ENCODE results near the gene GAB2. TPM values are rescaled to one million over a fixed set of nuclear protein-coding genes. Genes with fewer than 3 reads are reported as not detected.
"Not testable (repeated sequence)": the region's sequence is repeated elsewhere in the genome, so short reads cannot be mapped to it uniquely, and the experiment has no call there.

The GAB2 gene
- total RNA-seq, 1 experiment from 2014 or later: 4.2 TPM

GRCh38 chr11:78226684-78227680 is 190.6 kb downstream of the GAB2 start:
- intact Hi-C loops (cut with micrococcal nuclease): no loop called here
- POLR2A ChIA-PET: interaction anchor here (1.2 to 2.0 kb wide), 2 partner anchors 37 to 337 kb away, joined by 3 to 17 read pairs; no protein-coding TSS in a partner anchor
- no peaks in the 10 kb centered on the region for H3K36me3 Mint-ChIP-seq (ENCODE audit: insufficient read depth, unreplicated experiment)
- H3K4me3 Mint-ChIP-seq (ENCODE audit: unreplicated experiment): no peak overlapping the region
- H3K4me1 Mint-ChIP-seq (ENCODE audit: insufficient read depth, unreplicated experiment): peaks cover 4% of the 10 kb centered on the region
- TF ChIP-seq CTCF (IDR thresholded peaks at IDR 0.05; ENCODE audit: unreplicated experiment): no peak
- no peaks in the 10 kb centered on the region for H3K27me3 Mint-ChIP-seq (ENCODE audit: insufficient read depth, unreplicated experiment)
- H3K9me3 Mint-ChIP-seq (ENCODE audit: unreplicated experiment): no peaks in the 10 kb centered on the region
- no peak for DNase-seq (ENCODE audit: unreplicated experiment)
- CTCF ChIA-PET: interaction anchor here (0.6 to 6.5 kb wide), 22 partner anchors 11 to 360 kb away, joined by 3 to 98 read pairs (median 5); no protein-coding TSS in a partner anchor
- H3K27ac Mint-ChIP-seq (ENCODE audit: low read depth, unreplicated experiment): no peak overlapping the region
- BruUV-seq (replicated peaks): no TSS peak

- TF ChIP-seq CTCF (IDR thresholded peaks at IDR 0.05; ENCODE audit: unreplicated experiment): no peak
- DNase-seq (ENCODE audit: unreplicated experiment): no peak
- no peaks in the 10 kb centered on the region for H3K4me1 Mint-ChIP-seq (ENCODE audit: insufficient read depth, unreplicated experiment)
- no peaks in the 10 kb centered on the region for H3K9me3 Mint-ChIP-seq (ENCODE audit: unreplicated experiment)
- ChIA-PET CTCF (interaction anchor here (6.5 kb wide), 1 partner anchor 340 kb away, joined by 98 read pairs; no protein-coding TSS in a partner anchor), POLR2A (no interaction called here)
- no peak overlapping the region for H3K27ac Mint-ChIP-seq (ENCODE audit: low read depth, unreplicated experiment)
- no peaks in the 10 kb centered on the region for H3K36me3 Mint-ChIP-seq (ENCODE audit: insufficient read depth, unreplicated experiment)
- no peak overlapping the region for H3K4me3 Mint-ChIP-seq (ENCODE audit: unreplicated experiment)
- BruUV-seq (replicated peaks): no TSS peak
- intact Hi-C loops (cut with micrococcal nuclease): no loop called here
- H3K27me3 Mint-ChIP-seq (ENCODE audit: insufficient read depth, unreplicated experiment): no peaks in the 10 kb centered on the region
Observed at GRCh38 chr11:78224906-78225420, 192.7 kb downstream of the GAB2 start.

- H3K9me3 Mint-ChIP-seq (ENCODE audit: unreplicated experiment): no peaks in the 10 kb centered on the region
- no peaks in the 10 kb centered on the region for H3K36me3 Mint-ChIP-seq (ENCODE audit: insufficient read depth, unreplicated experiment)
- TF ChIP-seq CTCF (IDR thresholded peaks at IDR 0.05; ENCODE audit: unreplicated experiment): no peak
- no TSS peak for BruUV-seq (replicated peaks)
- H3K27ac Mint-ChIP-seq (ENCODE audit: low read depth, unreplicated experiment): no peak overlapping the region
- H3K27me3 Mint-ChIP-seq (ENCODE audit: insufficient read depth, unreplicated experiment): no peaks in the 10 kb centered on the region
- no peak overlapping the region for H3K4me3 Mint-ChIP-seq (ENCODE audit: unreplicated experiment)
- DNase-seq (ENCODE audit: unreplicated experiment): no peak
- H3K4me1 Mint-ChIP-seq (ENCODE audit: insufficient read depth, unreplicated experiment): no peaks in the 10 kb centered on the region
- ChIA-PET CTCF (interaction anchor here (6.5 kb wide), 1 partner anchor 340 kb away, joined by 98 read pairs; no protein-coding TSS in a partner anchor), POLR2A (no interaction called here)
- intact Hi-C loops (cut with micrococcal nuclease): no loop called here
Observed at GRCh38 chr11:78224506-78224905, 193.1 kb downstream of the GAB2 start.

- Mint-ChIP-seq H3K27me3 (ENCODE audit: insufficient read depth, unreplicated experiment) (no peaks in the 10 kb centered on the region), H3K4me1 (ENCODE audit: insufficient read depth, unreplicated experiment) (no peaks in the 10 kb centered on the region), H3K4me3 (ENCODE audit: unreplicated experiment) (no peak overlapping the region), H3K36me3 (ENCODE audit: insufficient read depth, unreplicated experiment) (no peaks in the 10 kb centered on the region), H3K27ac (ENCODE audit: low read depth, unreplicated experiment) (no peak overlapping the region), H3K9me3 (ENCODE audit: unreplicated experiment) (no peaks in the 10 kb centered on the region)
- DNase-seq (ENCODE audit: unreplicated experiment): no peak
- ChIA-PET CTCF (interaction anchor here (6.5 kb wide), 1 partner anchor 342 kb away, joined by 98 read pairs; no protein-coding TSS in a partner anchor), POLR2A (interaction anchor here (1.1 kb wide), 1 partner anchor 21 kb away, joined by 3 read pairs; no protein-coding TSS in a partner anchor)
- intact Hi-C loops (cut with micrococcal nuclease): no loop called here
- no peak for TF ChIP-seq CTCF (IDR thresholded peaks at IDR 0.05; ENCODE audit: unreplicated experiment)
- BruUV-seq (replicated peaks): no TSS peak
Observed at GRCh38 chr11:78223320-78223954, 194.2 kb downstream of the GAB2 start.

GRCh38 chr11:78222726-78223125 is 194.9 kb downstream of the GAB2 start:
- H3K9me3 Mint-ChIP-seq (ENCODE audit: unreplicated experiment); H3K4me1 Mint-ChIP-seq (ENCODE audit: insufficient read depth, unreplicated experiment); intact Hi-C loops (cut with micrococcal nuclease); BruUV-seq (replicated peaks); H3K27me3 Mint-ChIP-seq (ENCODE audit: insufficient read depth, unreplicated experiment); DNase-seq (ENCODE audit: unreplicated experiment); H3K27ac Mint-ChIP-seq (ENCODE audit: low read depth, unreplicated experiment); H3K4me3 Mint-ChIP-seq (ENCODE audit: unreplicated experiment); H3K36me3 Mint-ChIP-seq (ENCODE audit: insufficient read depth, unreplicated experiment): not testable (repeated sequence)
- ChIA-PET POLR2A (interaction anchor here (1.1 kb wide), 1 partner anchor 22 kb away, joined by 3 read pairs; no protein-coding TSS in a partner anchor), CTCF (interaction anchor here (0.6 kb wide), 1 partner anchor 197 kb away, joined by 3 read pairs; no protein-coding TSS in a partner anchor)
